Neural cell (in vitro differentiated cells): Measurements from ENCODE around the gene LRP1. TPM values are rescaled to one million over a fixed set of nuclear protein-coding genes. Genes with fewer than 3 reads are reported as not detected.

Experiments
- H2AFZ ChIP-seq: fragments of 200-600, 300-800 bp; sonication (generic), shearing (Covaris generic); 2 replicates; pipeline ENCODE4 v1.6.0; 2014; ENCODE audit warnings: low read depth, mild to moderate bottlenecking, antibody characterized with exemption, low read length, moderate library complexity
- H3F3A ChIP-seq: fragments of 200-600 bp; shearing (Covaris generic); 2 replicates; pipeline ENCODE4 v1.6.1; 2016; ENCODE audit warnings: mild to moderate bottlenecking, moderate library complexity, mixed read lengths, antibody characterized with exemption, low read length; ENCODE audit not compliant: insufficient read depth, poor library complexity, severe bottlenecking
- H3K27ac ChIP-seq: fragments of 200-600, 300-800 bp; sonication (generic), shearing (Covaris generic); 2 replicates; pipeline ENCODE4 v1.5.1; 2014; ENCODE audit warnings: mild to moderate bottlenecking, low read length, moderate library complexity
- H3K27me3 ChIP-seq: fragments of 300-800, 200-600 bp; sonication (generic), shearing (Covaris generic); 2 replicates; pipeline ENCODE4 v1.6.0; 2014; ENCODE audit warnings: mild to moderate bottlenecking, low read depth, low read length, moderate library complexity; ENCODE audit not compliant: insufficient read depth
- H3K36me3 ChIP-seq: fragments of 300-800, 200-600 bp; sonication (generic), shearing (Covaris generic); 2 replicates; pipeline ENCODE4 v1.5.1; 2014; ENCODE audit warnings: mild to moderate bottlenecking, antibody characterized with exemption, low read length, moderate library complexity; ENCODE audit not compliant: insufficient read depth
- H3K4me2 ChIP-seq: fragments of 300-800, 200-600 bp; sonication (generic), shearing (Covaris generic); 2 replicates; pipeline ENCODE4 v1.6.0; 2014; ENCODE audit warnings: mild to moderate bottlenecking, low read length
- H3K4me3 ChIP-seq: fragments of 300-800, 200-600 bp; sonication (generic), shearing (Covaris generic); 2 replicates; pipeline ENCODE4 v1.5.1; 2014; ENCODE audit warnings: mild to moderate bottlenecking, low read length, moderate library complexity
- H3K79me2 ChIP-seq: fragments of 200-600 bp; shearing (Covaris generic); replicated peaks from 2 replicates; pipeline ENCODE4 v1.6.0; 2014; ENCODE audit warnings: mild to moderate bottlenecking, low read length, moderate library complexity; ENCODE audit not compliant: insufficient read depth
- H3K9ac ChIP-seq: fragments of 300-800, 200-600 bp; sonication (generic), shearing (Covaris generic); 2 replicates; pipeline ENCODE4 v1.6.1; 2016; ENCODE audit warnings: mild to moderate bottlenecking, low read length, mixed read lengths
- H3K9me2 ChIP-seq: fragments of 200-600 bp; shearing (Covaris generic); 2 replicates; pipeline ENCODE4 v1.6.1; 2016; ENCODE audit warnings: mild to moderate bottlenecking, low read length, mixed read lengths; ENCODE audit not compliant: insufficient read depth
- H3K9me3 ChIP-seq: fragments of 200-600, 300-800 bp; sonication (generic), shearing (Covaris generic); 2 replicates; pipeline ENCODE4 v1.6.1; 2016; ENCODE audit warnings: mild to moderate bottlenecking, mixed run types, low read length, moderate library complexity, mixed read lengths
- H4K20me1 ChIP-seq: fragments of 200-600 bp; shearing (Covaris generic); 2 replicates; pipeline ENCODE4 v1.6.1; 2016; ENCODE audit warnings: mild to moderate bottlenecking, mixed run types; ENCODE audit not compliant: insufficient read depth
- CTCF ChIP-seq: fragments of 450-650 bp; IDR thresholded peaks from 2 replicates; pipeline ENCODE4 v1.5.1; 2014; ENCODE audit warnings: antibody characterized with exemption, mild to moderate bottlenecking, moderate library complexity; ENCODE audit not compliant: poor library complexity, severe bottlenecking
- EP300 ChIP-seq: fragments of 450-650 bp; conservative IDR thresholded peaks from 2 replicates; pipeline ENCODE4 v1.6.1; 2014; ENCODE audit warnings: antibody characterized with exemption, mild to moderate bottlenecking, moderate library complexity; ENCODE audit not compliant: poor library complexity, severe bottlenecking
- EZH2 ChIP-seq: fragments of 200-600, 300-800 bp; shearing (Covaris generic), sonication (generic); IDR thresholded peaks from 2 replicates; pipeline ENCODE4 v1.6.1; 2014; ENCODE audit warnings: antibody characterized with exemption, low read length, borderline replicate concordance, mild to moderate bottlenecking; ENCODE audit not compliant: insufficient read depth, poor library complexity, severe bottlenecking
- MXI1 ChIP-seq: fragments of 450-650 bp; conservative IDR thresholded peaks from 2 replicates; pipeline ENCODE4 v1.6.1; 2014; ENCODE audit warnings: antibody characterized with exemption, mild to moderate bottlenecking; ENCODE audit not compliant: poor library complexity, severe bottlenecking
- POLR2AphosphoS5 ChIP-seq: IDR thresholded peaks from 2 replicates; pipeline ENCODE4 v1.6.1; 2012
- RAD21 ChIP-seq: fragments of 450-650 bp; conservative IDR thresholded peaks from 2 replicates; pipeline ENCODE4 v1.6.1; 2014; ENCODE audit warnings: antibody characterized with exemption, mild to moderate bottlenecking, moderate library complexity
- SMC3 ChIP-seq: fragments of 450-650 bp; conservative IDR thresholded peaks from 2 replicates; pipeline ENCODE4 v1.6.1; 2014; ENCODE audit warnings: antibody characterized with exemption, mild to moderate bottlenecking, moderate library complexity; ENCODE audit not compliant: poor library complexity
- TAF1 ChIP-seq: IDR thresholded peaks from 2 replicates; pipeline ENCODE4 v1.6.1; 2012; ENCODE audit warnings: low read depth
- polyA plus RNA-seq: library from polyadenylated mRNA; depleted of rRNA; stranded (reverse); fragments of >200 nt; gene quantifications from 2 replicates; pipeline ENCODE4 v1.2.3, GENCODE V29; 2014
- TF ChIP-seq, protein P1 (sequence below): IDR thresholded peaks from 2 replicates; pipeline ENCODE4 v1.6.1; 2012; ENCODE audit warnings: borderline replicate concordance

The LRP1 gene
- polyA plus RNA-seq, 1 donor from 2014 or later, result 18.2 TPM

DNA sequence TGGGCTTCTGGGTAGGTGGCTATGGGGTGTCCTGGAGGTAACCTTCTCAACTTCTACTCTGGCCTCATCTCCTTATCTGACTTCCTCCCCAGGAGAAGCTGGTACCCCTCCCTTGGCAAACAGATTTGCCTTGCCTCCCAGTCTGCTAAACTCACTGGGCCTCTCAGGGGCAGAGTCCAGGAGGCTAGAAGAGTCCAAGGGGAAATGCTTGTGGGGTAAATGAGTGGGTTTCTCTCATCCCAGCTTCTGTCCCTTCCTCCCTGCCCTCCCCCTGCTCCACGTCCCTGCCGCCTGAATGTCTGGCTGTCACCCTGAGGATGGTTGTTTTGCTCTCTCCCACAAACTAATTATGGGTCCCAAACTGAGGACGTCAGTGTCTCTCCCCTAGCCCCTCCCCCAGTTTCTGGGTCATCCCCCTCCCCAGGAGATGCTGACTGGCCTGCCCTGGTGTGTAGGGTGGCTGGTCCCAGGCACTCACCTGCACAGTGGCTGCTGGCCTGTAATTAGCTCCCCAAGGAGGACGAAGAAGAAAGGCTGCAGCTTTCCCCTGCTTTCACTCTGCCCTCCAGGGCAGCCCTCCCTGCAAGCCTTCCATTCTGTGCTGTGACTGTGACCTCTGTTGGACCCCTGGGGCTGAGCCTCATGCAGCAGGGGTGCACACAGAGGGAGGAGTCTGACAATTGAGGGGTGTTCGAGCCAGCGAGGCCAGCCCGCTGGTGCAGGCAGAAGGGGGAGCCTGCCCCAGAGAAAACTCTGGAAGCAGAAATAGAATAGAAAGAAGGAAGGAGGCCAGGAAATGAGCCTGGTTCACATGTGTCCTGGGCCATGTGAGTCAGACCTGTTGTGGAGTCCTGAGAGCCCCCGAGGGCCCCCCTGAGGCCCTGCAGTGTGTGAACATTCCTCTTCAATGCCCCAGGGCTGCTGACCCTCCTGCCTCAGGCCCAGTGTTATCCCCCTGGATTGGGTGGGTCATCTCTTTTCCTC, 19.0 kb downstream of the LRP1 start, which contains the start of gene LRP1-AS:
LRP1-AS (minus strand) TSS at position 659 of the 984 bp plus-strand sequence.
- no peaks in the 10 kb centered on the region for H3K79me2 ChIP-seq
- no peak within 1 kb of the TSS for H3K9ac ChIP-seq
- no peaks in the 10 kb centered on the region for H3K9me3 ChIP-seq
- H3F3A ChIP-seq, result no peaks in the 10 kb centered on the region
- H3K27ac ChIP-seq, result no peak within 1 kb of the TSS
- H3K27me3 ChIP-seq, result no peaks in the 10 kb centered on the region
- H3K9me2 ChIP-seq, result no peaks in the 10 kb centered on the region
- no peak for TF ChIP-seq MXI1
- TF ChIP-seq, protein P1, sequence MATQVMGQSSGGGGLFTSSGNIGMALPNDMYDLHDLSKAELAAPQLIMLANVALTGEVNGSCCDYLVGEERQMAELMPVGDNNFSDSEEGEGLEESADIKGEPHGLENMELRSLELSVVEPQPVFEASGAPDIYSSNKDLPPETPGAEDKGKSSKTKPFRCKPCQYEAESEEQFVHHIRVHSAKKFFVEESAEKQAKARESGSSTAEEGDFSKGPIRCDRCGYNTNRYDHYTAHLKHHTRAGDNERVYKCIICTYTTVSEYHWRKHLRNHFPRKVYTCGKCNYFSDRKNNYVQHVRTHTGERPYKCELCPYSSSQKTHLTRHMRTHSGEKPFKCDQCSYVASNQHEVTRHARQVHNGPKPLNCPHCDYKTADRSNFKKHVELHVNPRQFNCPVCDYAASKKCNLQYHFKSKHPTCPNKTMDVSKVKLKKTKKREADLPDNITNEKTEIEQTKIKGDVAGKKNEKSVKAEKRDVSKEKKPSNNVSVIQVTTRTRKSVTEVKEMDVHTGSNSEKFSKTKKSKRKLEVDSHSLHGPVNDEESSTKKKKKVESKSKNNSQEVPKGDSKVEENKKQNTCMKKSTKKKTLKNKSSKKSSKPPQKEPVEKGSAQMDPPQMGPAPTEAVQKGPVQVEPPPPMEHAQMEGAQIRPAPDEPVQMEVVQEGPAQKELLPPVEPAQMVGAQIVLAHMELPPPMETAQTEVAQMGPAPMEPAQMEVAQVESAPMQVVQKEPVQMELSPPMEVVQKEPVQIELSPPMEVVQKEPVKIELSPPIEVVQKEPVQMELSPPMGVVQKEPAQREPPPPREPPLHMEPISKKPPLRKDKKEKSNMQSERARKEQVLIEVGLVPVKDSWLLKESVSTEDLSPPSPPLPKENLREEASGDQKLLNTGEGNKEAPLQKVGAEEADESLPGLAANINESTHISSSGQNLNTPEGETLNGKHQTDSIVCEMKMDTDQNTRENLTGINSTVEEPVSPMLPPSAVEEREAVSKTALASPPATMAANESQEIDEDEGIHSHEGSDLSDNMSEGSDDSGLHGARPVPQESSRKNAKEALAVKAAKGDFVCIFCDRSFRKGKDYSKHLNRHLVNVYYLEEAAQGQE, result no peak
- no peak for TF ChIP-seq RAD21
- TF ChIP-seq EP300, result no peak
- TF ChIP-seq SMC3, result no peak
- TF ChIP-seq TAF1, result no peak
- no peak for TF ChIP-seq CTCF
- no peak for TF ChIP-seq EZH2
- TF ChIP-seq POLR2AphosphoS5, result no peak
- peaks cover 12% of the 10 kb centered on the region for H3K36me3 ChIP-seq
- H2AFZ ChIP-seq, result no peak within 1 kb of the TSS
- H4K20me1 ChIP-seq, result no peaks in the 10 kb centered on the region
- no peak within 1 kb of the TSS for H3K4me3 ChIP-seq
- no peak within 1 kb of the TSS for H3K4me2 ChIP-seq

- H3K79me2 ChIP-seq, result no peaks in the 10 kb centered on the region
- no peak overlapping the region for H2AFZ ChIP-seq
These were observed 20.4 kb downstream of the LRP1 start for GRCh38 chr12:57148469-57149244.

More at GRCh38 chr12:57148469-57149244, 20.4 kb downstream of the LRP1 start:
- Histone ChIP-seq H3K9ac (no peak overlapping the region), H3K27me3 (no peaks in the 10 kb centered on the region), H3K9me2 (no peaks in the 10 kb centered on the region), H3K27ac (no peak overlapping the region), H3F3A (no peaks in the 10 kb centered on the region), H3K9me3 (no peaks in the 10 kb centered on the region), H4K20me1 (no peaks in the 10 kb centered on the region), H3K36me3 (peaks cover 14% of the 10 kb centered on the region), H3K4me2 (no peak overlapping the region), H3K4me3 (no peak overlapping the region)
- TF ChIP-seq MXI1 (no peak), SMC3 (no peak), TAF1 (no peak), CTCF (no peak), POLR2AphosphoS5 (no peak), EP300 (no peak), RAD21 (no peak), EZH2 (no peak)
- TF ChIP-seq, protein P1, result no peak
